ENCODE data around the gene TMEM18.

- TF ChIP-seq RAD21 (IDR thresholded peaks at IDR 0.05; ENCODE audit: low read depth) (no peak), REST (IDR thresholded peaks at IDR 0.05; ENCODE audit: low read depth) (no peak), YY1 (IDR thresholded peaks at IDR 0.05; ENCODE audit: low read depth) (no peak), FOXM1 (IDR thresholded peaks at IDR 0.05; ENCODE audit: borderline replicate concordance, low read depth) (no peak), CREB1 (IDR thresholded peaks at IDR 0.05; ENCODE audit: low read depth) (no peak), ZBTB7A (IDR thresholded peaks at IDR 0.05; ENCODE audit: low read depth) (no peak)
These were observed 1.8 kb upstream of the TMEM18 start for GRCh38 chr2:678964-679363.

Measured in Ishikawa (cell line).